D721Med (cell line): ENCODE results near the gene MYCL.

Source experiments
- DNase-seq: peaks from one replicate; pipeline ENCODE4 v3.0.0; 2011; ENCODE audit warnings: low spot score; ENCODE audit not compliant: insufficient read length
- FAIRE-seq: peaks from 2 replicates; lab custom pipeline; 2011; peaks lifted over from hg19 to GRCh38; lab: Jason Lieb, UNC
- CTCF ChIP-seq: IDR thresholded peaks from 2 replicates; pipeline ENCODE4 v1.5.1; 2012; ENCODE audit warnings: mild to moderate bottlenecking, control low read depth; ENCODE audit not compliant: insufficient read depth; ENCODE audit errors: missing control alignments

Gene MYCL

DNA sequence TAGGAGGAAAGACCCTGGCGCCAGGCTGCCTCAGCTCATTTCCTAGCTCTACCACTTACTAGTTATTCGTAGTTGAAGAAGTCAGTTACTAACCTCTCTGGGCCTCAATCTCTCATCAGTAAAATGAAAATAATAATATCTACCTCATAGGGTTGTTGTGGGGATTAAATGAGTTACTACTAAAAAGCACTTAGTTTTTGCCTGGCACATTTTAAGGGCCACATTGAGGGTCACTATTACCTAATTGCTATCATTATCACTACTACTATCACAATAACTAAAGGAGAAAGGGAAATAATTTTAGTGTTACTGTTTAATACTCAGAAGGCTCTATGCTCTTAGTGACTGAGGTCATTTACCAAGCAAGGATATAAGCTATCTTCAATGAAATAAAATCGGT, 43.4 kb downstream of the MYCL start:
- no peak for DNase-seq
- no peak for FAIRE-seq
- no peak for TF ChIP-seq CTCF

GRCh38 chr1:39857126-39857878, 44.4 kb downstream of the MYCL start:
- TF ChIP-seq CTCF, result no peak
- no peak for DNase-seq
- no peak for FAIRE-seq

DNA sequence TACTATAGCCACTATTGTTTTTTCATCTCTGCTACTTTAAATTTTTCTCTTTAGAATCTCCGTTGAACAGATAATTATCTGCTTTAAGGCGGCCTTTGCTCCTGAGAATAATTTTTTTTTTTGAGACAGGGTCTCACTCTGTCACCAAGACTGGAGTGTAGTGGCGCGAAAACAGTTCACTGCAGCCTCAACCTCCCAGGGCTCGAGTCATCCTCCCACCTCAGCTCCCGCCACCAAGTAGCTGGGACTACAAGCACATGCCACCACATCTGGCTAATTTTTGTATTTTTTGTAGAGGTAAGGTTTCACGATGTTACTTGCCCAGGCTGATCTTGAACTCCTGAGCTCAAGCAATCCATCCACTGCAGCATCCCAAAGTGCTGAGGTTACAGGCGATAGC, 47.0 kb downstream of the MYCL start:
- no peak for TF ChIP-seq CTCF
- no peak for FAIRE-seq
- no peak for DNase-seq

DNA sequence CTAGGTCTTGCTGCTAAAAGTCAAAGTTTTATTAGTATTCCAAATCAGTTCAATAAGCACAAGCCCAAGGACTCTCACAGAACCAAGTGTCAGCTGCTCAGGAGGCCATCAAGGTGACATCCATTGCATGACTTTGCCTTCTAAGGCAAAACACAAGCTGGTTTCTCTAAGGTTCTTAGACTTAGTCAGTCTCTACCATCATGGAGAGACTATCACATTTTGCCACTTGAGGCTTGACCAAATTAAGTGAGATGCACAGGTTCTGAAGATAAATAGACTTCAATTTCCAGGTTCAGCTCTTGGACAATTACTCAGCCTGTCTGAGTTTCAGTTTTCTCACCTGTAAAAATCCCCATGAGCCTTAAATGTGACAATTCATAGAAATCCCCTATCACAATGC, 47.4 kb downstream of the MYCL start:
- FAIRE-seq (no peak), DNase-seq (no peak)
- no peak for TF ChIP-seq CTCF

DNA sequence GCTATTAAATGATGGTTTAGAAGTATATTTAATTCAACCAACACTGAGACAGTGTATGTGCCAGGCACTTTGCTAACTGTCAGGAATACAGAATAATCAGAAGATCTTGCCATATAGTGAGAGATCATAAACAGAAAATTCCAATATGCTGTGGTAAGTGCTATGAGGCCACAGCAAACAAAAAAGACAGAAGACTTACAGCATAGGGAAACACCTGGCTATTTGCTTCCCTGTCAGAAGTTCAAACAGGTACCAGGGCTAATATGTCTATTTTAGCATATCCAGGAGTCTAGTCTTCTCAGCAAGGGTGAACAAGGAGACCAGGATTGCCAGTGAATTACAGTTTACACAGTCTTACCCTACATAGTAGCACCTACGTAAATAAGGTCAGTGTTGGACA, 48.8 kb downstream of the MYCL start:
- FAIRE-seq (no peak), DNase-seq (no peak)
- no peak for TF ChIP-seq CTCF

DNA sequence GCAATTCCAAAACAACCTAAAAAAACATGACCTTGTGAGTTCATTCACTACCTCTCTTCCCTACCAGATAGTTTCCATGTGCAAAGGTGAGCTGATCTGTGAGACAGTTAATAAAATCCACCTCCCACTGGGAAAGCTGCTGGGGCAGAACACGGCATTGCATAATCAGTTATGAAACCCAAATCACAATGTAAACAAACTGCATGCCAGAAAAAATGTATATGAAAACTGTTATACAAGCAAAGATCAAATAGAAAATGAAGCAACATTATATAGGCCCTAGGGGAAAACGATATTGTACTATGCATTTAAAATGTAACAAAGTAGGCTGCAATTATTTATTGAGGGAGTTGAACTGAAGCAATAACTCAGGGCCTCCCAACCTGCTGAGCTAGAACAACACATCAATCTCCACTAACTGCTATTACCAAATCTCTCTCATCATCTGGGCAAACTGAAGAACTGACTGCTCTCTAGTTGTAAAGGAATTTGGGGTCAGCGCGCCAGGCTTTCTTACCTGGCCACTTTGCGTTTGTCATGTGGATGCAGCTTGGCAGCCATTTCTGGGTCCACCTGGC, 49.4 kb downstream of the MYCL start:
- no peak for TF ChIP-seq CTCF
- no peak for FAIRE-seq
- DNase-seq, result no peak

- DNase-seq (no peak), FAIRE-seq (no peak)
- TF ChIP-seq CTCF, result no peak
These were observed 51.0 kb downstream of the MYCL start for GRCh38 chr1:39850606-39851216.
